Measurements from ENCODE around the gene RNF125.
"Not testable (repeated sequence)": the region's sequence is repeated elsewhere in the genome, so short reads cannot be mapped to it uniquely, and the experiment has no call there.

Gene RNF125

GRCh38 chr18:31979714-31980113 lies 38.9 kb upstream of the RNF125 start:
- no peak for DNase-seq (ENCODE audit: low read depth)
- TF ChIP-seq CTCF (conservative IDR thresholded peaks at IDR 0.05; ENCODE audit: low read length): no peak
- H3K4me3 ChIP-seq (ENCODE audit: low read length): no peak overlapping the region

DNA sequence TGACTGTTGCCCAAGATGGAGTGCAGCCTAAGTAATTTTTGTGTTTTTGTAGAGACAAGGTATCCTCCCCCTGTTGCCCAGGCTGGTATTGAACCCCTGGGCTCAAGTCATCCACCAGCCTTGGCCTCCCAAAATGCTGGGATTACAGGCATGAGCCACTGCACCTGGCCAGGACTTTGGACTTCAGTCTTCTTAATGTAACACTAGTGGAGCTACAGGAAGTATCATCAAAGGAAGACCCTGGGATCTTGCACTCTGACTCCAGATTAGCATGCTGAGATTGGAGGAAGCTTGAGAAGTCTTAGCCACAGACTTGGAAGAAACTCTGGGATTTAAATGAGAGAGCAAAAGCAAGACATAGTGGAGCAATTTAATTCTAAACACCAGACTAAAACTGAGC lies 37.8 kb upstream of the RNF125 start:
- no peak for TF ChIP-seq CTCF (conservative IDR thresholded peaks at IDR 0.05; ENCODE audit: low read length)
- DNase-seq (ENCODE audit: low read depth): no peak
- no peak overlapping the region for H3K4me3 ChIP-seq (ENCODE audit: low read length)

DNA sequence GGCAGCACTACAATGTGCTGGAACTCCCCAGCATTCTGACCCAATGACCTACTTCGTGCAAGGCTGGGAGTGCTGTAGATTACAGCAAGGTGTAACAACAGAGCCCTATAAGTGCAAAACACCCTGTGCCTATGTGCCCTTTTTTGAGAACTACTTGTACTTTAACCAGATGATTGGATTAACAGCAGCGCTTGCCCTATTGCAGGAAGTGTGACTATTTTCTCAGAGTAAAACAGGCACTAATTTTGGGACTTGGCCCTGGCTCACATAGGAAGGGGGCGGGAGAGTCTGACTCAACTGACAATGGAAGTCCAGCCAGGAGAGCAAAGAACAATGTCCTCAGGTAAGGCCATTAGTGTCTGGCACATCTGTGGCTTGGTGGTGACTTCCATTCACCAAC lies 35.6 kb upstream of the RNF125 start:
- TF ChIP-seq CTCF (conservative IDR thresholded peaks at IDR 0.05; ENCODE audit: low read length): no peak
- DNase-seq (ENCODE audit: low read depth): no peak
- H3K4me3 ChIP-seq (ENCODE audit: low read length): no peak overlapping the region

DNA sequence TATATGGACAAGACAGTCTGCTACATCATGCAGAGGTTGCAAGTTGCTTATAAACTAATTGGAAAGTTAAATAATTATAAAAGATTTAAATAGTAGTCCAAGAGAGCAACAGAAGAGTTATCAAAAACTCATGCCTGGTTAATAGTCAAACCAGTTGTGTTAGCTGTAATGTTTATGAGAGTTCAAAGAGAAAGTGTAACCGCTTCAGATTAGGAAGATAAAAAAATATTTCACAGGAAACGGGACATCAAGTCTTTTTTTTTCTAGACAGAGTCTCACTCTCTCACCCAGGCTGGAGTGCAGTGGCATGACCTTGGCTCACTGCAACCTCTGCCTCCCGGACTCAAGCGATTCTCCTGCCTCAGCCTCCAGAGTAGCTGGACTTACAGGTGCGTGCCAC lies 34.6 kb upstream of the RNF125 start:
- H3K4me3 ChIP-seq (ENCODE audit: low read length): no peak overlapping the region
- no peak for TF ChIP-seq CTCF (conservative IDR thresholded peaks at IDR 0.05; ENCODE audit: low read length)
- DNase-seq (ENCODE audit: low read depth): no peak

- no peak for TF ChIP-seq CTCF (conservative IDR thresholded peaks at IDR 0.05; ENCODE audit: low read length)
- no peak overlapping the region for H3K4me3 ChIP-seq (ENCODE audit: low read length)
- DNase-seq (ENCODE audit: low read depth): no peak
These were observed 27.8 kb upstream of the RNF125 start for GRCh38 chr18:31990823-31991222.

- no peak for DNase-seq (ENCODE audit: low read depth)
- no peak for TF ChIP-seq CTCF (conservative IDR thresholded peaks at IDR 0.05; ENCODE audit: low read length)
These were observed 22.6 kb upstream of the RNF125 start for GRCh38 chr18:31996007-31996406.

DNA sequence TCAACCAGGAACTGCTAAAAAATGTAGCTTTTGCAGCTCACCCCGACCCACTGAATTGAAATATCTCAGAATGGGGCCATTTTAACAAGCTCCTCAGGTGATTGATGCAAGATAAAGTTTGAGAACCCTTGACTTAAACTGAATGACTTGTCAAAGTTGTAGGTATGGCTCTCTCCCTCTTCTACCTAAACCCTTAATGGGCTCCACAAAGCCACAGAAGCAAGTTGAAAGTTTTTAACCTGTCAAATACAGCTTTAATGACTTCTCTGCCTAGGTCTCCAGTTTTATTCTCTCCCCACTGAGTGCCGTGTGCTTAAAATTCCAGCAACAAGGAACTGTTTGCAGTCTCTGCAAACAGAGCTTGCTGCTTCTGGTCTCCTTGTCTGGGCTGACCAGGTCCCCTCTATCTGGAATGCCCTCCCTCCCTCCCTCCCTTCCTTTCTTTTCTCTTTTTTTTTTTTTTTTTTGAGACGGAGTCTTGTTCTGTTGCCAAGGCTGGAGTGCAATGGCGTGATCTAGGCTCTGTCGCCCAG lies 19.7 kb upstream of the RNF125 start:
- no peak overlapping the region for H3K4me3 ChIP-seq (ENCODE audit: low read length)
- no peak for DNase-seq (ENCODE audit: low read depth)
- TF ChIP-seq CTCF (conservative IDR thresholded peaks at IDR 0.05; ENCODE audit: low read length): no peak

More at GRCh38 chr18:31996007-31996406, 22.6 kb upstream of the RNF125 start:
- no peak overlapping the region for H3K4me3 ChIP-seq (ENCODE audit: low read length)

DNA sequence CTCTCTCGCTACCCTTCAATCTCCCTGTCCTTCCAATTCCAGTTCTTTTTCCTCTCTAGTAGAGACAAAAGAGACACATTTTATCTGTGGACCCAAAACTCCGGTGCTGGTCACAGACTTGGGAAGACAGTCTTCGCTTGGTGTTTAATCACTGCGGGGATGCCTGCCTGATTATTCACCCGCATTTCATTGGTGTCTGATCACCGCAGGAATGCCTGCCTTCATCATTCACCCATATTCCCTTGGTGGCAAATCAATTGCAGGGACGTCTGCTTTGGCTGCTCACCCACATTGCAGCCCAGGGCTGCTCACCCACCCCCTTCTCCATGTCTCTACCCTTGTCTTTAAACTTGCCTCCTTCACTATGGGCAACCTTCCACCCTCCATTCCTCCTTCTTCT lies 17.5 kb upstream of the RNF125 start:
- DNase-seq (ENCODE audit: low read depth); H3K4me3 ChIP-seq (ENCODE audit: low read length): not testable (repeated sequence)

DNA sequence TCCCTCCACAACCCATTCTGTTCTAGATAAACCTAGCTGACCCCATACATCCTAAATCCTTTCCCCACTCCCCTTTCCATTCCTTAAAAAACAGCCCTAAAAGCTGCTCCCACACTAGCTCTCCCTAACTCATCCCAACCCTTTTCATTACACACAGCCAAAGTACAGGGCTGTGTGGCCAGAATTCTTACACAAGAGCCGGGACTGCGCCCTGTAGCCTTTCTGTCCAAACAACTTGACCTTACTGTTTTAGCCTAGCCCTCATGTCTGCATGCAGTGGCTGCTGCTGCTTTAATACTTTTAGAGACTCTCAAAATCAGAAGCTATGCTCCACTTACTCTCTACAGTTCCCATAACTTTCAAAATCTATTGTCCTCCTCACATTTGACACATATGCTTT lies 14.8 kb upstream of the RNF125 start:
- not testable (repeated sequence) for DNase-seq (ENCODE audit: low read depth); H3K4me3 ChIP-seq (ENCODE audit: low read length)

Data from AG10803 (cell line).